HG03135 (cell line): ENCODE data around the gene SP3.
"Not testable (repeated sequence)": the region's sequence is repeated elsewhere in the genome, so short reads cannot be mapped to it uniquely, and the experiment has no call there.

Experiments
- ATAC-seq: cut with Tn5 transposase; IDR thresholded peaks from one replicate; pipeline ENCODE4 v1.9.1; 2021; ENCODE audit warnings: mild to moderate bottlenecking, moderate library complexity; ENCODE audit not compliant: unreplicated experiment

The SP3 gene

DNA sequence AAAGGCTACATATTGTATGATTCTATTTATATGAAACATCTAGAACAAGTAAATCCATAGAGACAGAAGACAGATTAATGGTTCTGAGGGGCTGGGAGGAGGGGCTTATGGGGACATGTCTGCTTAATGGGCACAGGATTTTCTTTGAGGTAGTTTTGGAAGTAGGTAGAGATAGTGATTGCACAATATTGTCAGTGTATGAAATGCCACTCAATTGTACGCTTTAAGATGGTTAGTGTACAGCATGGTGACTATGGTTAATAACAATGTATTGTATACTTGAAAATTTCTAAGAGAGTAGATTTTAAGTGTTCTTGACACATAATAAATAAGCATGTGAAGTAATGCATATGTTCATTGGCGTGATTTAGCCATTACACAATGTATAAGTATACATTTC lies 68.4 kb downstream of the SP3 start:
- ATAC-seq = no peak

DNA sequence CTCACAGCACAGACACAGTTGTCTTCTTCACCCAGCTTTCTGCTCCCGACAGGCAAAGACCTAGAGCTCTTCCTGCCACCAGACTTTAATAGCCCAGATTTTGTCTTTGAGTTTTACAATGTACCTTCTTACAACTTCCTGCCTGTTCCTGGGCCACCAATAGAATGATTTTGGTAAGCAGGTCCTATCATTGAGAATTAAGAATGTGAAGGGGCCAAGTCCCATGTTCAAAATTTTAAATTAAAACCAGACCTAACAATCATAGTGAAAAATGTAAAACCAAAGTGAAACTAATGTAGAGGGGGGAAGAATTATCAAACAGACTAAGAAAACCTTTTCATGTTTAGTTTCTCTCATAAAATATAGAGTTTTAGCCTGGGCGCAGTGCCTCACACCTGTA lies 72.8 kb downstream of the SP3 start:
- no peak for ATAC-seq

DNA sequence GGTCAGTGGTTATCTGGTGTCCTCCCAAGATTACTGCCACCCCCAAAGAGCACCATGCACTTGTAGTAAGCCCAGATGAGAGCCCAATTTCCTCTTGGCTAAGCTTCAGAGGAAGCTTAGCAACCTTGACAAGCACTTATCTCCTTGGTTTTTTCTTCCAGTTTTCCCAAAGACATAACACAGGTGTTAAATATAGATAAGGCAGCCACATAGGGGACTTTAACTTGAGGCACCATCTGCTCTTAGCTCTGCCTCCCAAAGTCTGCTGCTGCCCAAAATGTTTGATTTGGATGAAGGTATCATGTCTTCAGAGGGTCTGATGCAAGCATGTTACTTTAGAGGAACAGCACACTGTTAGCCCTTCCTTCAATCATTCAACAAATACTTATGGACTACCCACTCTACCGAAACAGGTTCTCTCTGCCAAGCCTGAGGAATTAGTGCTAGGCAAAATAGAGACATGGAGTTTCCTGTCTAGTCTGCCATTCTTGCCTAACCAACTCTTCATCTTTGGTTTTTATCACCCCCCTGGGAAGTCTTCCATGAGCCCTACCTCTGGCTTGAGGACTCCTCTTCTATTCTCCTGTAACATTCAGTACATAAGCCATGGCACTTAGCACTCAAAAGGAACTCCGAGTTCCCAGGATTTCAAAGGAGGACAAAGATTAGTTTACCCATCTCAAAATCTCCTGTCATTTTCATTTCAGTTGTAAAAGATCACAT lies 73.7 kb downstream of the SP3 start:
- ATAC-seq = no peak

DNA sequence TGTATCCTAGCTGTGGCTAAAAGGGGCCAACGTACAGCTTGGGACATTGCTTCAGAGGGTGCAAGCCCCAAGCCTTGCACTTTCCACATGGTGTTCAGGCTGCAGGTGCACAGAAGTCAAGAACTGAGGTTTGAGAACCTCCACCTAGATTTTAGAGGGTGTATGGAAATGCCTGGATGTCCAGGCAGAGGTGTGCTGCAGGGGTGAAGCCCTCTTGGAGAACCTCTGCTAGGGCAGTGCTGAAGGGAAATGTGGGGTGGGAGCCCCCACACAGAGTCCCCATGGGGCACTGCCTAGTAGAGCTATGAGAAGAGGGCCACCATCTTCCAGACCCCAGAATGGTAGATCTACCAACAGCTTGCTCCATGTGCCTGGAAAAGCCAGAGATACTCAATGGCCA lies 75.7 kb downstream of the SP3 start:
- ATAC-seq = not testable (repeated sequence)

DNA sequence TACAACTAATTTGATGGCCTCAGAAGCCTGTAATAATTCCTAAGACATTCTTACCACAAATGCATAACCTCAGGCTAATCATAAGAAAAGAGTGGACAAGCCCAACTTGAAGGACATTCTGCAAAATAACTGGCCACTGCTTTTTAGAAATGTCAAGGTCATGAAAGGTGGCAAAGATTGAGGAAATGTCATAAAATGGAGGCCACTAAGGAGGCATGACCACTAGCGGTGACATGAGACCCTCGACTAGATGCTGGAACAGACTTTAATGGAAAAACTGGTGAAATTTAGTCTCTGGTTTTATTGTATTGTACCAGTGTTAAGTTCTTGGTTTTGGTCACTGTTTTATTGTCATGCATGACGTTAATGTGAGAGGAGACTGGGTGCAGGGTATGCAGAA lies 78.6 kb downstream of the SP3 start:
- ATAC-seq = no peak

DNA sequence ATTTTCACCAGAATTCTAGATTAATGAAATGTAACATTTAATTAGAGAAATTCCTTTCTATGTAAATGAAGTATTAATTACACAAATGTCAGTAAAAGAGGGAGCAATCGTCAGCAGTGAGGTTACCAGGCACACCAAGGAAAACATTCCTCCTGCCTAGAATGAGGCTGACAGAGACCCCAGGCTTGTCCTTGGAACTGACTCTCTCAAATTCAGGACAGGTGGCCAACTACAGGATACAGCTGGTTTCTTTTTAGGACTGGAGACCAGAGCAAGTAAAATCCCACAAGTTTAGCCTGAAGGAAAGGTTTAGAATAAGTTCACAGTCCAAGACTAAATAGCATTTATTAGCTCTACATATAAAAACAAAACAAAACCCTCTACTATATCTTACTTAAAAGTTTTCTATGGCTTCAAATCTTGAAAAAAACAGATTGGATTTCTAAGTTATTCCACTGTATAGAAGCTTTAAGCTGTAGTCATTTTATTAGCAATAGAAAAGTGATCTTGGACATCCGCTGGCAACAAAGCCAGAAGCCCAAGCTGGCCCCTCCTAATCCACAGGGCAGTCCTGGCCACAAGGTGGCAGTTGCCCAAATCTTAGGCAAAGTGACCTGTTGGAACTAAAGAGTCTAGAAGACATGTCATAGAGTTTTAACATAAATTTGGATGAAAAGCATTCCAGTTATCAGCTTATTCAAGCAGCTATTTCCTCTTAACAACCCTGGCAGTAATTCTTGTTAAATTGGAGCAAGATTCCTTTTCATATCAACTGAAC lies 81.0 kb downstream of the SP3 start:
- ATAC-seq = no peak

DNA sequence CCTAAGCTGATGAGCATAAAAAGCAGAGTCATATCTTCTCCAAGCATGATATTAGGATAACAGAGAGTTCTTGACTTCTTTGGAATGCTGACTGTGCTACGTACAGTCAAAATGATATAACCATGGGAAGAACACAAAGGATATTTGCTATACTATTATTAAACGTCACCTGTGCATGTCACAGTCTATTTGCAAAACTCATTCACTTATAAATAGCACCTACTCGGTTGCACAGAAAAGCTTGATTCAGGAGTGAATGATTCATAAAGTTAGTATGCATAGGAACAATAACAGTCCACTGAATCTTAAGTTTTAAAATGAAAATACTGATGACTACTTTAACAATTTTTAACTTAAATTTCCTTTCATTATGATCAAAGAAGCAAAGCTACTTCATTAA lies 83.3 kb downstream of the SP3 start:
- no peak for ATAC-seq

DNA sequence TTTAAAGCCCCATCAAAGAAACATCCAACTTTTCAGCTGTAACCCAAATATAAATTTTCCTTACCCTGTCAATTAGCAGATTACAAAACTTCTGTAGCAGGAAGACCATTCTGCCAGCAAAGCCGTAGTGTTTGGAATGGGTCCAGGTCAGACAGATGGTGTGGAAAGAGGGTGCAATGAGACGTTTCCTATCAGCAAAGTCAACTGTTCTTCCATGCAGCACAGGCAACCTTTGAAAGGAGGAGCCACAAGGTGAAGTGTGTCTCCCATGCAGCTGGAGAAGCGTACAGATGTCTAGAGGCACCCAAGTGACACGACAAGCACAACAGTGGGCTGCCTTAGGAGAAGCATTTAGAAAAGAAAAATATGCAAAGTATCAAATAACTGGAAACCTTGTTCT lies 83.7 kb downstream of the SP3 start:
- ATAC-seq = no peak

DNA sequence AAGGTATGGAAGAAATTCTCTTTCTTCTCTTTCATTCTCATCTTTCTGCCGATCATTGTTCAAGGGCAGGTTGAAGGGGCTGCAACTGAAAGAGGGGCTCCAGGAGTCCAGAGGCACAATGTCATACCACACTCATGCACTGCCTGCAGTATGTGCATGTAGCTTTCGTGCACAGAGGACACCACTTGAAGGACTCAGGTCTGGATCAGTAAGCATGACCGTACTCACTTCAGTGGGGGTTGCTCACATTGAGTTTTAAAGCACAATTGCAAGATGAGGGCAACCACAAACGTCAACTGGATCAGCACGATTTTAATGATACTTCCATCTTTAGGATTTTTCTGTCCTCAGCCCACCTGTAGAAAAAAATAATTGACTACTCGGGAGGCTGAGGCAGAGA lies 84.6 kb downstream of the SP3 start:
- no peak for ATAC-seq

DNA sequence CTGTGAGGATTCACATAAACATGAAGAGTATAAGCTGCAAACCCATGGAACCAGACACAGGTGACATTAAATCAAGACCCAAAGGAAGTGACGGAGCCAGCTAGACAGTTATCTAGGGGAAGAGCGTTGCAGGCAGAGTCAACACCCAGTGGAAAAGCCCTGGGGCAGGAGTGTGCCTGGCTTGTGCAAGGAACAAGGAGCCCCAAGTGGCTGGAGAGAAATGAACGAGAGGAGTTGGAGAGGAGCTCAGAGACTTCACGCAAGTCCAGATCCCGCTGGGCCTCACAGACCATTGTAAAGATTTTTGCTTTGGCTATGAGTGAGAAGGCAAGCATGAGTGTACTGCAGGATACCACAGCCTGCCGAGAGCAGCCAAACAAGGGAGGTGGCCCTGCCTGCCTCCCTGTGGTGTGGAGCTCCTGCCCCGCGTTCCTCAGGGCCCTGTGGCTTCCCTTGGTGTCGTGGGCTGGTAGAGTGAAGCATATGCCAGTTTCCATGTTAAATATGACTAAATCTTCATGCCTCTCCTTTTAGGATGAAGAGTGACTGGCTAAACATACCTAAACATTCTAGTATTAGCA lies 88.2 kb downstream of the SP3 start:
- ATAC-seq = no peak

DNA sequence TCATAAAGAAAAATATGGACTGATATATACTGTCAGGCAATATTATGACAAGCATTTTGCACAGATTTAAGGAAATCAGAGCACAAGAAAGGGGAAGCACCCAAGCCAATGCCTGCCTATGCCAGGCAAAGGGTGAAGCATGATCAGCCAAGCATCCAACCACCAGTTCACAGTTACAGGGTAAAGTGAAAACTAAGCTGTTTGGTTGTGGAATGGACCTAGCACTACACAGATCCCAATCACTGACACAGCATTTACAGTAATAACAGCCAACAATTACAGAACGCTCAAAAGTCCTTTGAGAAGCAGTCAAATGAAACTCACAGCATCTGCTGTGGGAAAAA lies 90.3 kb downstream of the SP3 start:
- peak; percentile 78 for ATAC-seq

DNA sequence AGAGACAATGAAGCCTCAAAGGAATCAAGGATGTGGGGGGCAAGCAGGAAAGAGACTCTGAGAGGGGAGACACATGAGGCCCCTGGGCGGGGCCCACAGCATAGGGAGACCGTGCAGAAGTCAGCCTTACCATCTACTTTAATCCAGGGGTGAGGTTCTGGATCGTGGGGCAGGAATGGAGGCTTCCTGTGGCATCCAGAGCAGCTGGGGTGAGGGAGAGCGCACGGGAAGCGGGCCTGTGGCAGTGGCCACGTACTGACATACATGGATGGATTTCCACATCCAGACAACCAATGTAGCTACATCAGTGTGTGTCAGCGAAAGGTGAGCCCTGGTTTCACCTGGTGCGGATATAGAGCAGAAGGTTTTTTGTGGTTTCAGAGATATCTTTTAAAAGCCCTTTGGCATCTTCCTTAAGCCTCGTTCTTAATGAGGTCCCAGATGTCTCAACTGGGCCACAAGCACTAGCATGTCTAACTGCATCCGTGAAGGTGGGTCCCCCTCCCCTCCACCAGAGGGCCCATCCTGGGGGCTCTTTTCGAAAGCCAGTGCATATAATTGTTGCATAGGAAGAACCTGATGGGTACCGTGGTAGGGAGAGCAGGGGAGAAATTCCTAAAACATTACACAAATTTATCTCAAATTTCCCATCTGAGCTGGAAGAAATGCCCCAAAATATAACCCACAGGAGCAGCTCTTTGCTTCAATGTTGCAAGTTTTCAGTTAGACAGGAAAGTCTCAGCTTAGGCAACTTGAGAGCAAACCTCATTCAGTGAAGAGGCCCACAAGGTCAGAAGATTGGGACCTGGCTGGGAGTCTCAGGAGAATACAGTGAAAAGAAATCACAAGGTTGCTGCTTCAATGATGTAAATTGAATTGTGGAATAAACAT lies 90.9 kb downstream of the SP3 start:
- peak; percentile 20 for ATAC-seq

DNA sequence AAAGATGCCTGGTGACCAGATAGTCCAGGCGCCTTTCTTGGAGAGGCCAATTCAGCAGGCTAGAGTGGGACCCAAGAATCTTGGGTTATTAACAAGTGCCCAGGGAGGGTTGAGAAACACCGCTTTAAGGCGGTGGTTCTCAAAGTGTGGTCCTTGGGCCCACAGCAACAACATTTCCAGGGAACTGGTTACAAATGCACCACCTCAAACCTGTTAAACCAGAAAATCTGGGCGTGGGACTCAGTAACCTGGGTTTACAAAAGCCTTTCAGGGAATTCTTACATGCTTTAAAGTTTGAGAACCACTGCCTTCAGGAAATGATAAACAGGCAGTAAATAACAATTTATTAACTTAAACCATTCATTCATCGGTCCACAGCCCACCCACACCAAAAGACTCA lies 92.5 kb downstream of the SP3 start:
- no peak for ATAC-seq

DNA sequence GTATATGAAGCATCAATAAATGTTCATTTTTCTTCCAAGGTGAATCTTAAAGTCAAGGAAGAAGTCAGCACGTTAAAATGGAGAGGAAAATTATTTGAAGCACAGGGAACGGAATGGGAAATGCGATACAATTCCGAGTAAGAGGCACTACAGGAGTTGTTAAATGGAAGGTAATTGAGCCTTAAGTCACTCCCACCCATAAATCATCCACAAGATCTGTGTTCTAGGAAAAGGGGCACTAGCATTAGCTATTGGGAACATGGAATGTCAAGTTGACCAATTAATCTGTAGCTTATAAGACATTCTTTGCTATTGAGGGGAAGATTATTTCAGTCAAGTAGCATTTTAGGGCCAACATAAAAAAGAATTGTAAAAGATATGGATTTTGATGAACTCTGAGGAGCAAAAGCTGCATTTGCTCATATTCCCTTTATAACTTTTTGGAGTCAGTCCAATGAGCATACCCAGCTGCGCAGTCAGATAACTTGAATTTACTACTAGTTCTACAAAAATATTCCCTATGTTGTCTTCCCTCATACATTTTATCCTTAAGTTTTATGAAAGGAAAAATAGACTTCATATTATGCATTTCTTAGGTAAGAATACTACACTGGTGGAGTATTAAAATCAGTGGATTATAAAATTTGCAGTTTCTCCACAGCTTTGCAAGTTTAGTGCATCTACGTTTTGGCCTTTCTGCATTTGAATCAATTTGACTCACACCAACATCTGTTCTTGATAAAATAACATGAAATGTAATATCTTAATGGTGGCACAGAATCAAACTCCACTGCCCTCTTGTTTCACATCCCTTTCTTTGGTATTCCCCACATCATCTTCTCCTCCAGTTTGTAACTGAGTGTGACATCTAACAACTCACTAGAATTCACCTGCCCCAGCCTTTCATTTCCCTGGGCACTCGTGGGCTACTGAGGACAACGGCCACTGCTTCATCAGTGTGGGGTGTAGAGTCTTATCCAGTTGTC lies 95.6 kb downstream of the SP3 start:
- no peak for ATAC-seq

DNA sequence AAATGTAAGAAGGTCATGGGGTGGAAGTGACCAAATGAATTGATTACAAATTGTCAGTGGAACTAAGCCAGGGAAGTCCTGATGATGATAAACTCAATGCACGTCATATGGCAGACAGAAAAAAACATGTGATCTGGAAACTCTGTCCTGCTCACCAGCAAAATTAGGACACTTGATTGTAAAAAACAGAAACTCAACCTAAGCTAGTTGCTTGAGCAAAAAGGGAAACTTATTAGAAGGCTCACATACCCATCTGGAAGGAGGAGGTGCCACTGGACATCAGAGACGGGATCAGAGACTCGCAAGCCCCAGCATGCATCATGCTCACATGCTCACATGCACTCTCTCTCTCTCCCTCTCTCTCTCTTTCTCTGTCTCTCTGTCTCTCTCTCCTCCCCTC lies 96.8 kb downstream of the SP3 start:
- no peak for ATAC-seq

DNA sequence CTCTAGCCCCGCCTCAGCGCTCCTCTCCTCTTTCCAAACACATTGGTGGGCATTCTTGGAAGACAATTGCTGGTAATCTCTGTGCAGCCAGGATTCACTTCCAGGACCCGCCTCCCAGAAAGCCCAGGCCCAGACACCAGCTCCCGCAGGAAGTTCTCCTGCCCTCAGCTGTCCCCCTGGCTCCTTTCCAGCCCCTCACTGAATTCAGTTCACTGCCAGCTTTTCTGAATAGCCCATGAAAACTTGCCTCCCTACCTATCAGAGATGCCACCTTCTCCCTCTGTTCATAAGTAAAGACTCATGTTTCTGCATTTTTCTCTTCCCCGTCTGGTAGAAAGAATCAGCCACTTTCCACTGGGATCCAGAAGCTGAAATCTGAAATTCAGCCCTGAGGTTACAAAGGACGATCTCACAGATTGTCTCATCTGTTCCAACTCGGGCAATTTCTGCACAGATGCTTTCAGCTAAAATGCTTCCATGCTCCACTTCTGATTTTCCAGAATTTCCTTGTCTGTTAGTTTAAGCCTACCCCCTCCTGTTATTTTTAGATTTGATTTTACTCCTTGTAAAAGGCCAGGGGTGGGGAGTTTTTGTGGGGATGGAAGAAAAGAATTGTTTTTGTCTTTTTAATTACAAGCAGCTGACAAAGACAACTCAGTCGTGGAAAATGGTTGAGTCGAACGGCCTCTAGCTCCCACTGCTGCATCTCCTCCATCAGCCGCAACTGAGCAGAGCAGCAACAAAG lies 98.1 kb downstream of the SP3 start:
- no peak for ATAC-seq

DNA sequence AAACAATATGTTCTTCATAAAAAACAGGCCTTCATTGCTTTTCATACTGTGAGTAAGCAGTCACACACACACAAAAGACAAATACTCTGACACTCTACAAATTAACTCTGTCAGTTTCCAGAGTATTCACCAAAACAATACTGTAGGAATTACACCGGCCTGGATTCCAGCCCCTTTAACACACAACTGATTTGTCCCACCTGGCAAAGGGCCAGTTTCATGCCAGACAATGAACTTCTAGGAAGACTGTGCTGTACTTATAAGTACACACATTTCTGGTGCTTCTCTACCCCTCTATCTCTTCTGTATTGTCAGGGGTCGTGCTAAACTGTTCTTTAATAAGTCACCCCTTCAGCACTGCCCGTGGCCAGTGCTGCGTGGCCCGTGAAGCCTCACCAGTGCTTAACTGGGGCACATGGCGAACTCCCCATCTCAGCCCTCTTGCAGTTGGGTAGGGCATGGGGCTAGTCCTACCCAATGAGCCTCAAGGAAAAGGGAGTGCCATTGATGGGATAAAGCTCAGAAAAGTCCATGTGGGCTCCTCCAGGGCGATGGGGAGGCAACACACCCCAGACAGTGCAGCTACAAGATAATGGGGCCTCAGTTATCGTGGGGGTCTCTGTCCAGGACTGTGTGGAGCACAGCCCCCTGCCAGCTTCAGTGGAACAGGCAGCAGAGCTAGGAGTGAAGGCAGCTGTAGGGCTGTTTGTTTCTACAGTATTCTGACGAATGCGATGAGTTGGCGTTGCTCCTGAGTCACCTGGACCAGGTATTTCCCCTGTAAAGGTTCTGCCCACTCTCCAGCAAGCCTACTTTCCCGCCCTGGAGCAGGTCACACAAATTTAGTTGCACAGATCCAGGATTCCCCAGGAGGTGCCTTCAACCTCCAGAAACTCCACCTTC lies 99.0 kb downstream of the SP3 start:
- no peak for ATAC-seq

DNA sequence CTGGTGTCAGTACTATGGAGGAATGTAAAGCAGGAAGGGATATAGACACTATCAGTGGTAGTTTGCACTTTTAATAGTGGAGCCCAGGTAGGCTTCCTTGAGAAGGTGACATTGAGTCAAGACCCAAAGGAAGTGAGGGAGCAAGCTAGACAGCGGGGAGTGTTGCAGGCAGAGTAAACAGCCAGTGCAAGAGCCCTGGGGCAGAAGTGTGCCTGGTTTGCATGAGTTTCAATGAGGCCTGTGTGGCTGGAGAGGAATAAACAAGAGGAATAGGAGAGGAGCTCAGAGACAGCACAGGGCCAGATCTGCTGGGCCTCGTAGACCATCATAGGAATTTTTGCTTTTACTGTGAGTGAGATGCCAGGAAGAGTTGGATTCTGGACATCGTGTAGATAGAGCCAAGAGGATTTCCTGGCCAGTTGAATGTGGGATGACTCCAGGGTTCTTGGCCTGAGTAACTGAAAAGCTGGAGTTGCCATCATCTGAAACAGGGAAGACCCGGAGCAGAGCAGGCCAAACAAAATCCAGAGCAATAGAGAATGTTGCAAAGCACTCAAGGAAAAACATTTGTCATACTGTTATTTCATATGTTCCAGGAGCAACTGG lies 102.5 kb downstream of the SP3 start:
- ATAC-seq = no peak
